SK-N-MC (cell line): ENCODE measurements around the gene CHRNA4.
"Not testable (repeated sequence)": the region's sequence is repeated elsewhere in the genome, so short reads cannot be mapped to it uniquely, and the experiment has no call there.

Experiments
- EZH2 ChIP-seq: fragments of 200-600 bp; sonication (generic); IDR thresholded peaks from one replicate; pipeline ENCODE4 v1.6.1; 2017; ENCODE audit warnings: antibody characterized with exemption
- FOXP2 ChIP-seq: optimal IDR thresholded peaks from 2 replicates; pipeline ENCODE3; 2011; ENCODE audit warnings: mild to moderate bottlenecking, moderate library complexity; ENCODE audit not compliant: insufficient read depth; ENCODE audit errors: extremely low read length, control extremely low read depth
- POLR2AphosphoS5 ChIP-seq: IDR thresholded peaks from 2 replicates; pipeline ENCODE4 v1.6.1; 2012; ENCODE audit warnings: mild to moderate bottlenecking, low read depth, low read length, borderline replicate concordance

GRCh38 chr20:63305933-63306672, 55.0 kb downstream of the CHRNA4 start:
- TF ChIP-seq POLR2AphosphoS5, EZH2, FOXP2: not testable (repeated sequence)
